Stimulated activated CD8-positive, alpha-beta memory T cell treated with anti-CD3 and anti-CD28 coated beads, Interleukin-12 subunit alpha, Interleukin-12 subunit beta, amount 100 ng/mL, for 24 hours (primary cell): Measurements from ENCODE around the gene C10orf105.

Experiments used
- DNase-seq: peaks from one replicate; pipeline ENCODE4 v3.0.0-alpha.2; 2020; ENCODE audit errors: extremely low read depth

Gene C10orf105

GRCh38 chr10:71719464-71720201 is at the start of gene C10orf105:
Gene C10orf105 (minus strand): TSS chr10:71719778. CDS start chr10:71716337, 3,441 bp downstream.
- DNase-seq = no peak

GRCh38 chr10:71767420-71768035 is 48.0 kb upstream of the C10orf105 start:
- DNase-seq = no peak

GRCh38 chr10:71766717-71767419 is 47.3 kb upstream of the C10orf105 start:
- no peak for DNase-seq

GRCh38 chr10:71765906-71766716 is 46.5 kb upstream of the C10orf105 start:
- DNase-seq = no peak

- no peak for DNase-seq
Measured at GRCh38 chr10:71765176-71765904, 45.8 kb upstream of the C10orf105 start.

GRCh38 chr10:71763352-71764127 is 44.0 kb upstream of the C10orf105 start:
- no peak for DNase-seq

- DNase-seq = no peak
Measured at GRCh38 chr10:71762324-71762723, 42.7 kb upstream of the C10orf105 start.

- no peak for DNase-seq
Measured at GRCh38 chr10:71761541-71762113, 42.0 kb upstream of the C10orf105 start.

- no peak for DNase-seq
Measured at GRCh38 chr10:71761105-71761511, 41.5 kb upstream of the C10orf105 start.

- DNase-seq = no peak
Measured at GRCh38 chr10:71757399-71757922, 37.9 kb upstream of the C10orf105 start.

GRCh38 chr10:71756311-71757191 is 37.0 kb upstream of the C10orf105 start:
- no peak for DNase-seq

GRCh38 chr10:71755179-71755879 is 35.8 kb upstream of the C10orf105 start:
- DNase-seq = no peak

- no peak for DNase-seq
Measured at GRCh38 chr10:71754562-71754961, 35.0 kb upstream of the C10orf105 start.

- DNase-seq = no peak
Measured at GRCh38 chr10:71753960-71754505, 34.5 kb upstream of the C10orf105 start.

GRCh38 chr10:71753091-71753959 is 33.7 kb upstream of the C10orf105 start:
- no peak for DNase-seq

GRCh38 chr10:71752391-71753090 is 33.0 kb upstream of the C10orf105 start:
- no peak for DNase-seq
